AG04449 (cell line): ENCODE results near the gene TCP1.

Source experiments
- CTCF ChIA-PET: fragments of 350-600 bp; formaldehyde crosslinking; extraction: SDS; loops from one replicate; lab custom pipeline; 2021; ENCODE audit warnings: antibody characterized with exemption; lab: Yijun Ruan, JAX
- POLR2A ChIA-PET: fragments of 400-600, 350-600 bp; formaldehyde crosslinking; extraction: SDS; loops from one replicate; lab custom pipeline; 2020; ENCODE audit warnings: antibody characterized with exemption, inconsistent platforms; lab: Yijun Ruan, JAX
- DNase-seq: peaks from one replicate; pipeline ENCODE4 v3.0.0-alpha.2; 2010; ENCODE audit warnings: low read depth, low spot score
- H3K4me3 ChIP-seq: 2 replicates; pipeline ENCODE4 v1.5.1; 2011; ENCODE audit warnings: low read depth, mild to moderate bottlenecking, control low read depth, low read length
- TF ChIP-seq, protein P1 (sequence below): IDR thresholded peaks from one replicate; pipeline ENCODE4 v1.5.1; 2011; ENCODE audit warnings: mild to moderate bottlenecking, moderate library complexity, low read length, control low read depth, inconsistent platforms; ENCODE audit not compliant: insufficient read depth; ENCODE audit errors: missing control alignments

Gene TCP1

DNA sequence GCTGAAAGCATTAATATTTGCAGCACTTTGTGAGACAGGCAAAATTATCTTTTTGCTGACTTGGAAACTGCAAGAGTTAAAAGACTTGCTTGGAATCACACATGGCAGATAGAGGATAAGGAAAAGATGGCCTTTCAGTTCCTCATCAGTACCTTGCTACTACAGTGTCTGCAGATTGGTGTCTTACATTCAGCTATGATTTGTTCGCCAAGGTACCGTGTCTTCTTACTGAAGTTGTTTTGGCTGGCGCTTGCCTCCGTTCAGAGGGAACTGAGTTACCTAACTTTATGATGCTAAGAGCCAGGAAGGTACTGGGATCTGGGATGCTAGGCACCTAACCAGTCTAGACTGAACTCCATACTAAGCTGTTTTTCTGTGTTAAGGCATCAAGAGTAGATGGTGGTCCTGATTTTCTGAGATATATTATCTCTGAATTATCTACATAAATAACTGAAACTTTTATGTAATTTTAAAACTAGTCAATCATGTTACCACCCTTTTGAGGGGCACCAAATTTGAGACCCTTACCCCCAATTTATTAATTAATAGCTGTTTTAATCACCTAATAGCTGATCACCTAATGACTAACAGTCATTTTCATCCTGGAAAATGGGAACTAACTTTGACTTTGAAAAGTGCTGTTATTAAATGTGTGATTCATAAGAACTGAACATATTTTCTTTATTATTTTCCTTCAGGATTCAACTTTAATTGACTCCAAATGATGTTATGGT, 59.6 kb downstream of the TCP1 start:
- DNase-seq, result no peak
- CTCF ChIA-PET, result interaction anchor here (1.0 to 3.0 kb wide), 5 partner anchors 8 to 41 kb away, joined by 4 to 13 read pairs (median 11); no protein-coding TSS in a partner anchor
- peak overlapping the region; percentile 38 for H3K4me3 ChIP-seq
- TF ChIP-seq, protein P1, sequence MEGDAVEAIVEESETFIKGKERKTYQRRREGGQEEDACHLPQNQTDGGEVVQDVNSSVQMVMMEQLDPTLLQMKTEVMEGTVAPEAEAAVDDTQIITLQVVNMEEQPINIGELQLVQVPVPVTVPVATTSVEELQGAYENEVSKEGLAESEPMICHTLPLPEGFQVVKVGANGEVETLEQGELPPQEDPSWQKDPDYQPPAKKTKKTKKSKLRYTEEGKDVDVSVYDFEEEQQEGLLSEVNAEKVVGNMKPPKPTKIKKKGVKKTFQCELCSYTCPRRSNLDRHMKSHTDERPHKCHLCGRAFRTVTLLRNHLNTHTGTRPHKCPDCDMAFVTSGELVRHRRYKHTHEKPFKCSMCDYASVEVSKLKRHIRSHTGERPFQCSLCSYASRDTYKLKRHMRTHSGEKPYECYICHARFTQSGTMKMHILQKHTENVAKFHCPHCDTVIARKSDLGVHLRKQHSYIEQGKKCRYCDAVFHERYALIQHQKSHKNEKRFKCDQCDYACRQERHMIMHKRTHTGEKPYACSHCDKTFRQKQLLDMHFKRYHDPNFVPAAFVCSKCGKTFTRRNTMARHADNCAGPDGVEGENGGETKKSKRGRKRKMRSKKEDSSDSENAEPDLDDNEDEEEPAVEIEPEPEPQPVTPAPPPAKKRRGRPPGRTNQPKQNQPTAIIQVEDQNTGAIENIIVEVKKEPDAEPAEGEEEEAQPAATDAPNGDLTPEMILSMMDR, result no peak
- POLR2A ChIA-PET, result interaction anchor here (1.2 kb wide), 1 partner anchor 60 kb away, joined by 5 read pairs; the partner anchor contains the start of gene TCP1

DNA sequence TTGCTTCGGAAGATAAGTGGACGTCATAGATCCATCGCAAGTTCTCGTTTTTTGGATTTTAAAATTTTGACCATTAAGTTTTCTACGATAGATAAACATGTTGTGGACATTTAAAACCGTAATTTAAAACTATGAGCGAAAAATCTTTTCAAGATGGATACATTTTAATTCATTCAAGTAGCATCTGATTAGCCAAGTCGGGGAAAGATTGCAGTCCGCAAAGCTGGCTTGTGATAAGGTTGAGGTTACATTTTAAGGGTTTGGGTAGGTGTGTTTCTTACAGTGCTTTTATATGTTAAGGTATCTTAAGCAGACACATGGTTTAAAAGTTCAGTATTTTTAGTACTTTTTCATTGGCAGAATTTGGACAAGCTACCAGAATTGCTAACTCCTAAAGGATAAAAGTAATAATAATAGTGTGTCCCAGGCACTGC, 60.9 kb downstream of the TCP1 start:
- no peak for DNase-seq
- TF ChIP-seq, protein P1, result no peak
- peak overlapping the region; percentile 78 for H3K4me3 ChIP-seq
- ChIA-PET CTCF (interaction anchor here (1.0 to 3.0 kb wide), 5 partner anchors 8 to 40 kb away, joined by 4 to 13 read pairs (median 11); no protein-coding TSS in a partner anchor), POLR2A (interaction anchor here (1.0 to 1.2 kb wide), 3 partner anchors 15 to 61 kb away, joined by 3 to 5 read pairs (median 3); partner anchors contain the start of gene TCP1)
